ENCODE measurements around the gene LETM1.

LETM1 gene

GRCh38 chr4:1799387-1800375 lies 56.3 kb downstream of the LETM1 start:
- TF ChIP-seq, protein P1, sequence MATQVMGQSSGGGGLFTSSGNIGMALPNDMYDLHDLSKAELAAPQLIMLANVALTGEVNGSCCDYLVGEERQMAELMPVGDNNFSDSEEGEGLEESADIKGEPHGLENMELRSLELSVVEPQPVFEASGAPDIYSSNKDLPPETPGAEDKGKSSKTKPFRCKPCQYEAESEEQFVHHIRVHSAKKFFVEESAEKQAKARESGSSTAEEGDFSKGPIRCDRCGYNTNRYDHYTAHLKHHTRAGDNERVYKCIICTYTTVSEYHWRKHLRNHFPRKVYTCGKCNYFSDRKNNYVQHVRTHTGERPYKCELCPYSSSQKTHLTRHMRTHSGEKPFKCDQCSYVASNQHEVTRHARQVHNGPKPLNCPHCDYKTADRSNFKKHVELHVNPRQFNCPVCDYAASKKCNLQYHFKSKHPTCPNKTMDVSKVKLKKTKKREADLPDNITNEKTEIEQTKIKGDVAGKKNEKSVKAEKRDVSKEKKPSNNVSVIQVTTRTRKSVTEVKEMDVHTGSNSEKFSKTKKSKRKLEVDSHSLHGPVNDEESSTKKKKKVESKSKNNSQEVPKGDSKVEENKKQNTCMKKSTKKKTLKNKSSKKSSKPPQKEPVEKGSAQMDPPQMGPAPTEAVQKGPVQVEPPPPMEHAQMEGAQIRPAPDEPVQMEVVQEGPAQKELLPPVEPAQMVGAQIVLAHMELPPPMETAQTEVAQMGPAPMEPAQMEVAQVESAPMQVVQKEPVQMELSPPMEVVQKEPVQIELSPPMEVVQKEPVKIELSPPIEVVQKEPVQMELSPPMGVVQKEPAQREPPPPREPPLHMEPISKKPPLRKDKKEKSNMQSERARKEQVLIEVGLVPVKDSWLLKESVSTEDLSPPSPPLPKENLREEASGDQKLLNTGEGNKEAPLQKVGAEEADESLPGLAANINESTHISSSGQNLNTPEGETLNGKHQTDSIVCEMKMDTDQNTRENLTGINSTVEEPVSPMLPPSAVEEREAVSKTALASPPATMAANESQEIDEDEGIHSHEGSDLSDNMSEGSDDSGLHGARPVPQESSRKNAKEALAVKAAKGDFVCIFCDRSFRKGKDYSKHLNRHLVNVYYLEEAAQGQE (IDR thresholded peaks at IDR 0.05; ENCODE audit: insufficient read depth in 1 of 2, low read depth in 2 of 2, low read length in 2 of 2): no peak
- no peak for TF ChIP-seq SIN3A (IDR thresholded peaks at IDR 0.05; ENCODE audit: borderline replicate concordance, insufficient read depth, low read length)
- no peak for TF ChIP-seq FOXP2 (optimal IDR thresholded peaks at IDR 0.05; ENCODE audit: borderline replicate concordance, extremely low read depth, extremely low read length, insufficient read depth)
- TF ChIP-seq TAF1 (IDR thresholded peaks at IDR 0.05; ENCODE audit: borderline replicate concordance, insufficient read depth, low read length): no peak

- TF ChIP-seq FOXP2 (optimal IDR thresholded peaks at IDR 0.05; ENCODE audit: borderline replicate concordance, extremely low read depth, extremely low read length, insufficient read depth): no peak
- TF ChIP-seq SIN3A (IDR thresholded peaks at IDR 0.05; ENCODE audit: borderline replicate concordance, insufficient read depth, low read length): no peak
- TF ChIP-seq, protein P1 (IDR thresholded peaks at IDR 0.05; ENCODE audit: insufficient read depth in 1 of 2, low read depth in 2 of 2, low read length in 2 of 2): no peak
- TF ChIP-seq TAF1 (IDR thresholded peaks at IDR 0.05; ENCODE audit: borderline replicate concordance, insufficient read depth, low read length): no peak
- TF ChIP-seq POLR2AphosphoS5 (IDR thresholded peaks at IDR 0.05; ENCODE audit: low read depth, low read length): no peak
These were observed 57.2 kb downstream of the LETM1 start for GRCh38 chr4:1798580-1799386.

DNA sequence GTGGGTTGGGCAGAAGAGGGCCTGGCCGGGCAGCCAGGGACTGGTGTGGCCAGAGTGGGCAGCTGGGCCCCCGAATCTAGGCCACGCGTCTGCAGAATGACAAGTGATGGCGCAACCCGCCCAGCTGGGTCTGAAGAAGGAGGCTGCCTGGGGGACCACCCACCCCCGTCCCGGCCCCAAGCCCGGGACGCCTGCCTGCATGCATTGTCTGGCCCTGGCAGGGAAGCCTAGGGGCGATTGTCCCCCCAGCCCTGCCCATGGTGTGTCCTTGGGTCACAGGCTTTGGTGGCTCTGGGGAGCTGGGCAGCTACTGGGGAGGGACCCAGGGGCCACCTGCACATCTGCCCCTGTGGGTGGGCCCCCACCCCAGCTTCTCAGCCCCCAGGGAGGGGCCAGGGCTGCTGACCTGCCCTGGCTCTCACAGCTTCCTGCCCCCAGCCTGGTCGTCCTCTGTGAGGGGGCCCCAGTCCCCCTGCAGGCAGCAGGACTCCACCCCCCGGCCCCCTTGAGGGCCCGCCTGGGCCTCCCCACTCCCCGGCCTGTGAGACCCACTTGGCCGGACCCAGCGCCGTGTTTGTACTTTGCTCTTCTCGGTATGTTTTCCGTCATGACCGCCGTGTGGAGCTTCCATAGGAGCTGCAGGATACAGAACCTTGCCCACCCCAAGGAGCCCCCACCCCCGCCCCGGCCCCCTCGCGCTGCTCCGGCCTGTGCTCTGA lies 57.9 kb downstream of the LETM1 start:
- no peak for TF ChIP-seq SIN3A (IDR thresholded peaks at IDR 0.05; ENCODE audit: borderline replicate concordance, insufficient read depth, low read length)
- TF ChIP-seq TAF1 (IDR thresholded peaks at IDR 0.05; ENCODE audit: borderline replicate concordance, insufficient read depth, low read length): no peak
- TF ChIP-seq, protein P1 (IDR thresholded peaks at IDR 0.05; ENCODE audit: insufficient read depth in 1 of 2, low read depth in 2 of 2, low read length in 2 of 2): no peak
- TF ChIP-seq POLR2AphosphoS5 (IDR thresholded peaks at IDR 0.05; ENCODE audit: low read depth, low read length): no peak
- no peak for TF ChIP-seq FOXP2 (optimal IDR thresholded peaks at IDR 0.05; ENCODE audit: borderline replicate concordance, extremely low read depth, extremely low read length, insufficient read depth)

DNA sequence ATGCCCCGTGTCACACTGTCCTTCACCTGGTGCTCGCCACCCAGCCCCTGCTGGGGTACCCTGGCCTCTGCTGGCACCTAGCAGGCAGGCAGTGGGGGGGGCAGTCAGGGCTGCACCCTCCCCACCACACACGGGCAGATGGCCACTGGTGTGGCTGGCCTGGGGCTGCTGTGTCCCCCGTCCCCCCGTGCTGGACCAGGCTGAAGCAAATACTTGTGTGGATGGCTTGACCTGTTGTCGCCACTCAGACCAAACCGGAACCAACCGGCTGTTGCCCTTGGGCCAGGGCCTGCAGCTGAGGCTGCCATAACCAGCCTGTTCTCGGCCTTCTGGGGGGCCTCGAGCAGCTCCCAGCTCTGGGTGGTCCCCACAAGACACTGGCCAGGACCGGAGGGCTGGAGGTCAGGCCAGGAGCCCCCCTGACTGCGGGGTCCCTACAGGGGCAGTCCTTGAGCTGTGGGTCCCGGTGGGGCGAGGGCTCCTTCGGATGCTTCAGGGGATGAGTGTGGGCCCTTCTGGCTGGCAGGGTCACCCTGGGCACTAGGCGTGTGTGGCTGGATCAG lies 58.6 kb downstream of the LETM1 start:
- TF ChIP-seq SIN3A (IDR thresholded peaks at IDR 0.05; ENCODE audit: borderline replicate concordance, insufficient read depth, low read length) (no peak), TAF1 (IDR thresholded peaks at IDR 0.05; ENCODE audit: borderline replicate concordance, insufficient read depth, low read length) (no peak), FOXP2 (optimal IDR thresholded peaks at IDR 0.05; ENCODE audit: borderline replicate concordance, extremely low read depth, extremely low read length, insufficient read depth) (no peak), POLR2AphosphoS5 (IDR thresholded peaks at IDR 0.05; ENCODE audit: low read depth, low read length) (no peak)
- TF ChIP-seq, protein P1 (IDR thresholded peaks at IDR 0.05; ENCODE audit: insufficient read depth in 1 of 2, low read depth in 2 of 2, low read length in 2 of 2): no peak

Data from PFSK-1 (cell line).